Gastrocnemius medialis (tissue), 4 donors: ENCODE results near the gene ARHGAP15. TPM values are rescaled to one million over a fixed set of nuclear protein-coding genes. Genes with fewer than 3 reads are reported as not detected.

Source experiments
- ATAC-seq, 2 donors: fragments of 150-250 bp; one replicate each; pipeline ENCODE4 v1.9.1; 2016
- DNase-seq, 2 donors: peaks; one replicate each; pipeline ENCODE4 v3.0.0-alpha.2; 2019
- H3K27ac ChIP-seq, 4 donors: fragments of 200-600 bp; sonication (generic); 1 replicate in 1 of 4; 2 replicates in 3 of 4; pipeline ENCODE4 v1.5.1; 2016 to 2018; ENCODE audit warnings: mild to moderate bottlenecking in 2 of 4, moderate library complexity in 1 of 4
- H3K27me3 ChIP-seq, 3 donors: fragments of 200-600 bp; sonication (generic) in 2 of 3; 1 replicate in 1 of 3; 2 replicates in 2 of 3; pipeline versions ENCODE4 v1.5.1 to v1.6.0; 2016 to 2019; ENCODE audit warnings: mild to moderate bottlenecking in 1 of 3, moderate library complexity in 1 of 3
- H3K36me3 ChIP-seq, 2 donors: fragments of 200-600 bp; sonication (generic) in 1 of 2; one replicate each; pipeline ENCODE4 v1.5.1; 2017 to 2018
- H3K4me1 ChIP-seq, 2 donors: fragments of 200-600 bp; sonication (generic) in 1 of 2; one replicate each; pipeline ENCODE4 v1.5.1; 2016 to 2017; ENCODE audit warnings: mild to moderate bottlenecking in 2 of 2
- H3K4me3 ChIP-seq, 4 donors: fragments of 200-600 bp; sonication (generic) in 3 of 4; 1 replicate in 1 of 4; 2 replicates in 3 of 4; pipeline ENCODE4 v1.5.1; 2016 to 2019; ENCODE audit warnings: mild to moderate bottlenecking in 2 of 4
- H3K9me3 ChIP-seq, 3 donors: fragments of 200-600 bp; sonication (generic) in 2 of 3; 1 replicate in 1 of 3; 2 replicates in 2 of 3; pipeline ENCODE4 v1.5.1; 2016 to 2019
- POLR2A ChIP-seq, 2 donors: fragments of 450-650 bp; IDR thresholded peaks; one replicate each; pipeline ENCODE4 v1.6.1; 2017; ENCODE audit warnings: antibody characterized with exemption in 2 of 2, mild to moderate bottlenecking in 2 of 2, moderate library complexity in 2 of 2
- in situ Hi-C, 4 donors: fragments of 200-750 bp; cut with MboI; loops; one replicate each; pipeline versions ENCODE4 v1.15.0 to v1.8.0; 2017; ENCODE audit warnings: low sequenced_read_pairs in 4 of 4
- intact Hi-C: fragments of 100-400 bp; cut with DNase I; formaldehyde crosslinking; loops from one replicate; pipeline ENCODE4 v1.15.1; 2023; ENCODE audit warnings: low total_unique reads
- total RNA-seq, 4 donors: library from RNA; depleted of rRNA; stranded (reverse); fragments of >200 nt; gene quantifications; one replicate each; pipeline versions ENCODE4 v1.1.0 to v1.2.3, GENCODE V29; 2016
- TF ChIP-seq, protein P1 (sequence below), 5 experiments: fragments of 450-650 bp in 3 of 5; fragments of 200-600 bp in 2 of 5; sonication (generic) in 2 of 5; IDR thresholded peaks in 4 of 5; conservative IDR thresholded peaks in 1 of 5; 1 replicate in 4 of 5; 2 replicates in 1 of 5; pipeline ENCODE4 v1.5.1; 2016 to 2019; ENCODE audit warnings: antibody characterized with exemption in 5 of 5, mild to moderate bottlenecking in 3 of 5, moderate library complexity in 3 of 5

Gene ARHGAP15
- total RNA-seq, 4 donors from 2014 or later: 1.2 to 3.2 (median 1.3) TPM; not detected in 1

DNA sequence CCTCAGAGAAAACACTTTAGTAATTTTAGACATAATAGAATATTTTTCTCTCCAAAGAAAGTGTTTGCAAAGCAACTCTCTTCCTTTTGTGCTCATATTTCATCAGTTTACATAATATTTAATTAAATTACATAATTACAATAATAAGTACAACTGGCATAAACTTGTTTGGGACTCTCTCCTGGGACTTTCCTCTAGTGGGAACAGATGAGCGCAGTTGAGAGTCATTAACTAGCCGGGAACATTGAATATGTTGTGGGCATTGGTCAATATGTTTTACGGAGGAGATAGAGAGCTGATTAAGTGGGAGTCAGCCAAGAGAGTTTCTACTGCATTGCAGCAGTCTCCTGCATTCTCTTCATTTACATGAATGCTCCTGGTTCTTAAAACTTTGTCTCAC is 607.7 kb downstream of the ARHGAP15 start:
- ATAC-seq: no peak
- H3K9me3 ChIP-seq: no peaks in the 10 kb centered on the region
- H3K36me3 ChIP-seq: no peaks in the 10 kb centered on the region
- H3K27me3 ChIP-seq: no peaks in the 10 kb centered on the region
- TF ChIP-seq, protein P1, sequence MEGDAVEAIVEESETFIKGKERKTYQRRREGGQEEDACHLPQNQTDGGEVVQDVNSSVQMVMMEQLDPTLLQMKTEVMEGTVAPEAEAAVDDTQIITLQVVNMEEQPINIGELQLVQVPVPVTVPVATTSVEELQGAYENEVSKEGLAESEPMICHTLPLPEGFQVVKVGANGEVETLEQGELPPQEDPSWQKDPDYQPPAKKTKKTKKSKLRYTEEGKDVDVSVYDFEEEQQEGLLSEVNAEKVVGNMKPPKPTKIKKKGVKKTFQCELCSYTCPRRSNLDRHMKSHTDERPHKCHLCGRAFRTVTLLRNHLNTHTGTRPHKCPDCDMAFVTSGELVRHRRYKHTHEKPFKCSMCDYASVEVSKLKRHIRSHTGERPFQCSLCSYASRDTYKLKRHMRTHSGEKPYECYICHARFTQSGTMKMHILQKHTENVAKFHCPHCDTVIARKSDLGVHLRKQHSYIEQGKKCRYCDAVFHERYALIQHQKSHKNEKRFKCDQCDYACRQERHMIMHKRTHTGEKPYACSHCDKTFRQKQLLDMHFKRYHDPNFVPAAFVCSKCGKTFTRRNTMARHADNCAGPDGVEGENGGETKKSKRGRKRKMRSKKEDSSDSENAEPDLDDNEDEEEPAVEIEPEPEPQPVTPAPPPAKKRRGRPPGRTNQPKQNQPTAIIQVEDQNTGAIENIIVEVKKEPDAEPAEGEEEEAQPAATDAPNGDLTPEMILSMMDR (IDR thresholded peaks at IDR 0.05 in 4 of 5, conservative IDR thresholded peaks at IDR 0.05 in 1 of 5): no peak
- no peak for TF ChIP-seq POLR2A (IDR thresholded peaks at IDR 0.05)
- DNase-seq: no peak
- no peak overlapping the region for H3K4me3 ChIP-seq
- H3K27ac ChIP-seq: no peak overlapping the region
- intact Hi-C loops: no loop called here
- H3K4me1 ChIP-seq: no peaks in the 10 kb centered on the region
- in situ Hi-C loops: no loop called here

DNA sequence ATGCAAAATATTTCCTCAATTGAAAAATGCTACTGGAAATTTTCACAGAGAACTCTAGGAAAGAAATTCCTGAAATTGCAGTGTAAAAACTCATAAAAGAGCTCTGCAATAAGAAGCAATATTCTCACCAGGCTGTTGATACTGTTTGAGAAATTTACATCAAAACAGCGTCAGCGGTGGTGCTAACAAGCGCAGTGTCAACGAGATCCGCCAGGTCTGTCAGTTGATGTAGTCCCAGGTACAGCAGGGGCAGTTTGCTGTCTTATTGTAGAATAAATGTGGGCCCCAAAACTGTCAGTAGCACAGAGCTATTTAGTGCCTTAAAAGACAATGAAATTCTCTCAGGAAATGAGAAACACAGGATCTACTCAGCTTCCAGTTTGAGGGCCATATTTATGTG is 611.2 kb downstream of the ARHGAP15 start:
- TF ChIP-seq, protein P1 (IDR thresholded peaks at IDR 0.05 in 4 of 5, conservative IDR thresholded peaks at IDR 0.05 in 1 of 5): no peak
- H3K4me3 ChIP-seq: no peak overlapping the region
- no peaks in the 10 kb centered on the region for H3K36me3 ChIP-seq
- ATAC-seq (no peak), DNase-seq (no peak)
- H3K9me3 ChIP-seq: no peaks in the 10 kb centered on the region
- no peaks in the 10 kb centered on the region for H3K27me3 ChIP-seq
- H3K4me1 ChIP-seq: no peaks in the 10 kb centered on the region
- in situ Hi-C loops (no loop called here), intact Hi-C loops (no loop called here)
- no peak overlapping the region for H3K27ac ChIP-seq

DNA sequence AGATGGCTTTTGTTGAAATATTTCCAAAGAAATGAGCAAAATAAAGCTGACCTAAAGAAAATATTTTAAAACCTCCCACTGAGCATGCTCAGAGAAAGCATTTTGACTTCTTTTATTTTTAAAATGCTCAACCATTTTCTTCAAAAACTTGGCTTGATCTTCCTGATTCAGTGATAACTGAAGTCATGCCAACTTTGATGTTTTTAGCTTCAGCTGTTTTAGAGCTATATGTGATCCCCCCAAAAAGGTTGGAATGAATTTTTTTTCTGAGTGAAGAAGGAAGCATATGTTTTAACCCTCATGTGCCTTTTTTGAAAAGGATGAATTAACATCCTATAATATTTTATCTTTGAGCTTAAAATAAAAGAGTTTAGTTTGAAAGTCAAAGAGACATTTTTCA is 612.0 kb downstream of the ARHGAP15 start:
- H3K4me3 ChIP-seq: no peak overlapping the region
- no peaks in the 10 kb centered on the region for H3K4me1 ChIP-seq
- H3K27ac ChIP-seq: no peak overlapping the region
- H3K9me3 ChIP-seq: no peaks in the 10 kb centered on the region
- no peaks in the 10 kb centered on the region for H3K27me3 ChIP-seq
- intact Hi-C loops (no loop called here), in situ Hi-C loops (no loop called here)
- DNase-seq: no peak
- no peak for TF ChIP-seq POLR2A (IDR thresholded peaks at IDR 0.05)
- TF ChIP-seq, protein P1 (IDR thresholded peaks at IDR 0.05 in 4 of 5, conservative IDR thresholded peaks at IDR 0.05 in 1 of 5): no peak
- no peak for ATAC-seq
- H3K36me3 ChIP-seq: no peaks in the 10 kb centered on the region

DNA sequence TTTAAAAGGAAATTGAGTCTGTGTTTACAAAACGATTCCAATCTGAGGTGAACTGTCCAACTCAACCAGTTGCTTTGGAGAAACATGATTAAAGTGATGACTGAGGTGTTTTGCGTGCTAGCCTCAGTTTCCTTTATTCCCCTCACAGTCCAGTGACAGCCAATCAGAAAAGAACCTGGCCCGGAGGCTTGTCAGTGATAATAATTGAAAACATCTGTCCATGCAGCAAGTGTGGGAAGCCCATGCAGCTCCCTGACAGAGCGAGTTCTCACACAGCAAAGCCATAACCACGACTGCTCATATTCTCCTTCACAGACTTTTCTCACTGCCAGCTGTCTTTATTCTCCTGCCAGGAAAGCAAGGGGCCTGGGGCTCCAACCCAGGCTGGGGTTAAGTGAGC is 613.4 kb downstream of the ARHGAP15 start:
- Histone ChIP-seq H3K27me3 (no peaks in the 10 kb centered on the region), H3K9me3 (no peaks in the 10 kb centered on the region), H3K36me3 (no peaks in the 10 kb centered on the region), H3K4me3 (no peak overlapping the region), H3K4me1 (no peaks in the 10 kb centered on the region), H3K27ac (no peak overlapping the region)
- in situ Hi-C loops (no loop called here), intact Hi-C loops (no loop called here)
- no peak for TF ChIP-seq POLR2A (IDR thresholded peaks at IDR 0.05)
- TF ChIP-seq, protein P1 (IDR thresholded peaks at IDR 0.05 in 4 of 5, conservative IDR thresholded peaks at IDR 0.05 in 1 of 5): no peak
- DNase-seq (no peak), ATAC-seq (no peak)

DNA sequence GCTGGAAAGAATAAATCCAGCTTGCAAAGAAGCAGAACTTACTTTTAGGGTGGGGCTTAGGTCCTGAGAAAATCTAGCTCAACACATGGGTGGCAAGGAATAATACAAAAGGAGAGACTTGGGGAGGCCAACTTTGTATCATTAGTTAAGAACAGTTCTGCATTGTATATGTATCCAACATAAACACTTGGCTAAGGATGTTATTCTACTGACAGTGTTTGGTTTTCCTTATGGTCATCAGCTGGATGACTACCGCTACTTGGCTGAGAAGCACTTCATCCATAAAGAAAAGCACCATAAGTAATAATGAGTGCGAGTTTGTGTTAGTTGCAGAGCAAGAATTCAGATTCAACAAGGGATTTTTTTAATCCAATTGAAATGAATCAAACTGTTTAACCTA is 614.9 kb downstream of the ARHGAP15 start:
- no peak for ATAC-seq
- TF ChIP-seq, protein P1 (IDR thresholded peaks at IDR 0.05 in 4 of 5, conservative IDR thresholded peaks at IDR 0.05 in 1 of 5): no peak
- no peak for TF ChIP-seq POLR2A (IDR thresholded peaks at IDR 0.05)
- H3K27me3 ChIP-seq: no peaks in the 10 kb centered on the region
- H3K4me3 ChIP-seq: no peak overlapping the region
- no peaks in the 10 kb centered on the region for H3K4me1 ChIP-seq
- intact Hi-C loops (no loop called here), in situ Hi-C loops (no loop called here)
- no peak for DNase-seq
- no peaks in the 10 kb centered on the region for H3K36me3 ChIP-seq
- H3K27ac ChIP-seq: no peak overlapping the region
- no peaks in the 10 kb centered on the region for H3K9me3 ChIP-seq
